ENCODE measurements around the gene PREP. TPM values are rescaled to one million over a fixed set of nuclear protein-coding genes. Genes with fewer than 3 reads are reported as not detected.

Gene PREP
- total RNA-seq, 1 experiment from 2014 or later = 34.1 TPM

- no peaks in the 10 kb centered on the region for H3K27me3 ChIP-seq (replicated peaks; ENCODE audit: insufficient read depth, low read depth, low read length, poor library complexity)
- TF ChIP-seq EZH2 (IDR thresholded peaks at IDR 0.05; ENCODE audit: borderline replicate concordance, low read depth, low read length, poor library complexity, severe bottlenecking) (no peak), CTCF (conservative IDR thresholded peaks at IDR 0.05; ENCODE audit: low read depth, low read length) (no peak)
- H3K4me1 ChIP-seq (ENCODE audit: insufficient read depth, low read length, poor library complexity, severe bottlenecking) = no peaks in the 10 kb centered on the region
- no peak overlapping the region for H3K27ac ChIP-seq (ENCODE audit: low read depth, low read length, poor library complexity, severe bottlenecking)
- no TSS peak for BruUV-seq (replicated peaks)
- no peaks in the 10 kb centered on the region for H3K9me3 ChIP-seq (ENCODE audit: low read depth, low read length, poor library complexity, severe bottlenecking)
- H3K4me3 ChIP-seq (ENCODE audit: low read depth, low read length, poor library complexity, severe bottlenecking) = no peak overlapping the region
- no peak for DNase-seq (ENCODE audit: low spot score)
- ChIA-PET POLR2A (ENCODE audit: low non-redundant PET) (no interaction called here), CTCF (no interaction called here)
- intact Hi-C loops (cut with micrococcal nuclease; ENCODE audit: unreplicated experiment) = no loop called here
- no peaks in the 10 kb centered on the region for H3K36me3 ChIP-seq (ENCODE audit: insufficient read depth, low read length, poor library complexity, severe bottlenecking)
Measured at GRCh38 chr6:105291525-105291924, 111.4 kb downstream of the PREP start.

DNA sequence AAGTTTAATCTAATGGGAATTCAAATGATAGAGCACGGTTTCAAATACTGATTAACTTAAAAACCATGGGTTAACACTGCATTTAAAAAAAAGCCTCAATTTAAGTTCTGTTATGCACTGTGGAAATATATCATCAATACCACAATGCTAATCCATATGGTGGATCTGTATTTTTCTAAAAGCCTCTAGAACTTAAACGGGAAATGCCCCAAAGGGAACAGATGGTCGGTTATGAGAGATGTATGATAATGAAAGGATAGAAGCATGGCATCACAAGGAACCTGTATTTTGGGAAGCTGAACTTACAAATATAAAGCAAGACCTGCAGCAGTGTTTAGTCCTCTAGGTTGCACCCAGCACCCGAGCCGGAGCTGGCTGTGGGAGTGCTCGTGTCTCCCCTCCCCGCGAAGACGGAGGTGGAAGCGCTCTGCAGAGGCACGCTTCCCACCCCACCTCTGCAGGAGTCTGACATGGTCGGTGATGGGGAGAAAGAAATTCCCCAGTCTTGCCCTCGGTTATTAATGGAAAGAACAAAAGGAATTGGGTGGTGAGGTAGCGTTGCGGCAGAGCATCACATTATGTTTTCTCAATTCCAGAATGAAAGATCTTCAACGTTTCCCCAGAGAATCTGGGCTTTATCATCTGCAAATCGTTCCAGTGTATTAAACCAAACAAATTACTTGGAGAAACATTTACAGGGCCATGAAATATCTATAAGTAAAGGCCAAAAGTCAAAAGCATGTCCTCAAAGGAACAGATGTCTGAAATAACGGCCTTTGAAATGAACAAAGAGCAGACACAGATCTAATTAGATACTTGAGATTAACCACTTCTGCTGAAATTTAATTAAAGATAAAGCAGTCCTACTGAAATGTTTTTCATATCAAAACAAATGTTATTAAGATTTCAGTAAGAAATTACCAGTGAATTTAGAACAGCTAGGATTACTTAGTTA, 120.0 kb downstream of the PREP start:
- TF ChIP-seq CTCF (conservative IDR thresholded peaks at IDR 0.05; ENCODE audit: low read depth, low read length) = no peak
- H3K4me1 ChIP-seq (ENCODE audit: insufficient read depth, low read length, poor library complexity, severe bottlenecking) = no peaks in the 10 kb centered on the region
- no TSS peak for BruUV-seq (replicated peaks)
- no peaks in the 10 kb centered on the region for H3K27me3 ChIP-seq (replicated peaks; ENCODE audit: insufficient read depth, low read depth, low read length, poor library complexity)
- CTCF ChIA-PET = no interaction called here
- peaks cover 7% of the 10 kb centered on the region for H3K36me3 ChIP-seq (ENCODE audit: insufficient read depth, low read length, poor library complexity, severe bottlenecking)
- H3K9me3 ChIP-seq (ENCODE audit: low read depth, low read length, poor library complexity, severe bottlenecking) = no peaks in the 10 kb centered on the region
- POLR2A ChIA-PET (ENCODE audit: low non-redundant PET) = no interaction called here
- H3K27ac ChIP-seq (ENCODE audit: low read depth, low read length, poor library complexity, severe bottlenecking) = no peak overlapping the region
- intact Hi-C loops (cut with micrococcal nuclease; ENCODE audit: unreplicated experiment) = no loop called here
- DNase-seq (ENCODE audit: low spot score) = no peak
- no peak overlapping the region for H3K4me3 ChIP-seq (ENCODE audit: low read depth, low read length, poor library complexity, severe bottlenecking)

DNA sequence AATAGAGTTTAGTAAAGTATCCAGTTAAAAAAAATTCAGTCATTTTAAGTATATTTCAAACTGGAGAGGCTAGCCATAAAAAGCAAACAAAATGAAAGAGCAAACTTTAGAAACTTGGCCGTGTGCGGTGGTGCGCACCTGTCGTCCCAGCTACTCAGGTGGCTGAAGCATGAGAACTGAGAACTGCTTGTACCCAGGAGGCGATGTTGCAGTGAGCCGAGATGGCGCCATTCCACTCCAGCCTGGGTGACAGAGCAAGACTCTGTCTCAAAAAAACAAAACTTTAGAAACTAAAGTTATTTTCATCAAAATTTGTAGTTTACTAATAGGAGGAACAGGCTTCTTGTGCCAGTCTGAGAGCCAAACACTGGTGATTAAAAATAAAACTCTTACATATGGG, 122.8 kb downstream of the PREP start:
- H3K9me3 ChIP-seq (ENCODE audit: low read depth, low read length, poor library complexity, severe bottlenecking) = no peaks in the 10 kb centered on the region
- TF ChIP-seq CTCF (conservative IDR thresholded peaks at IDR 0.05; ENCODE audit: low read depth, low read length) (no peak), EZH2 (IDR thresholded peaks at IDR 0.05; ENCODE audit: borderline replicate concordance, low read depth, low read length, poor library complexity, severe bottlenecking) (no peak)
- no peak for DNase-seq (ENCODE audit: low spot score)
- no TSS peak for BruUV-seq (replicated peaks)
- no peaks in the 10 kb centered on the region for H3K4me1 ChIP-seq (ENCODE audit: insufficient read depth, low read length, poor library complexity, severe bottlenecking)
- intact Hi-C loops (cut with micrococcal nuclease; ENCODE audit: unreplicated experiment) = no loop called here
- ChIA-PET CTCF (interaction anchor here (0.7 kb wide), 1 partner anchor 752 kb away, joined by 3 read pairs; no protein-coding TSS in a partner anchor), POLR2A (ENCODE audit: low non-redundant PET) (no interaction called here)
- H3K27ac ChIP-seq (ENCODE audit: low read depth, low read length, poor library complexity, severe bottlenecking) = no peak overlapping the region
- H3K27me3 ChIP-seq (replicated peaks; ENCODE audit: insufficient read depth, low read depth, low read length, poor library complexity) = no peaks in the 10 kb centered on the region
- H3K36me3 ChIP-seq (ENCODE audit: insufficient read depth, low read length, poor library complexity, severe bottlenecking) = peaks cover 11% of the 10 kb centered on the region
- no peak overlapping the region for H3K4me3 ChIP-seq (ENCODE audit: low read depth, low read length, poor library complexity, severe bottlenecking)
